Thyroid gland (tissue), 4 donors: ENCODE data around the gene DTX3.

Source experiments
- POLR2A ChIP-seq, 2 donors: fragments of 450-650 bp; IDR thresholded peaks; one replicate each; pipeline ENCODE4 v1.6.1; 2017; ENCODE audit warnings: antibody characterized with exemption in 2 of 2, mild to moderate bottlenecking in 2 of 2, moderate library complexity in 1 of 2
- TF ChIP-seq, protein P1 (sequence below), 6 experiments: fragments of 200-600 bp in 3 of 6; fragments of 450-650 bp in 3 of 6; sonication (generic) in 3 of 6; IDR thresholded peaks; one replicate each; pipeline ENCODE4 v1.5.1; 2016 to 2019; ENCODE audit warnings: antibody characterized with exemption in 6 of 6, mild to moderate bottlenecking in 2 of 6, inconsistent platforms in 1 of 6, moderate library complexity in 1 of 6

DNA sequence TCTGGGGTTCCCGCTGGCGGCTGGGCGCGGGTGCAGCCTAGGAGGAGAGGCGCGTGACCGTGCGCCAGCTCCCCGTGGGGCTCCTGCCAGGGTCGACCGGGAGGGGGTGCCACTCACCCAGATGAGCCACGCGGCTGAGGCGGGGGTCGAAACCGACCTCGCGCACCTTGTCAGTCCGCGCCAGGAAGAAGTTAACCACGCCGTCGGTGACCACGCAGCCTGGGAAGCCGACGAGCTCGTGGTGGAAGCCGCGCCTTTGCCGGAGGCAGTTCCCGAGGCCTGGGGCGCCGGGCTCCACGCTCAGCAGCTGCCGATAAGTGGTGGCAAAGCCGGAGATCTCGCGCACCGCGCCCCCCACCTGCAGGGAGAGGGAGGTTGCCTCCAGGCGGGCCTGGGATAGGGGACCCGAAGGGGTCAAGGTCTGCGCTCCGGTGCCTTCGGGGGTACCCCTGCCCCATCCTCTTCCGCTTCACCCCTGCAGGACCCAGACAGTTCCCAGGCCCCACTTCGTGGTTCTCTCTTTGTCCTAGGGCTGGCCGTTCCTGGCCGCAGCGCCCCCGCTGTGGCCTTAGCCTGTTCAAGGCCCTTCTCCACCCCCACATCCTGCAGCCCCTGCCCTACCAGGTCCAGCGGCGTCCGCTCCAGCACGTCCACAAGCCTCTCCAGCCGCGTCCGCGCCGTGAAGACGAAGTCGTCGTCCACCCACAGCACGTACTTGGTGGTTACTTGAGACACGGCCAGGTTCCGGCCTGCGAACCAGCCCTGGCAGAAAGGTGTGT is 23.1 kb downstream of the DTX3 start:
- TF ChIP-seq, protein P1, sequence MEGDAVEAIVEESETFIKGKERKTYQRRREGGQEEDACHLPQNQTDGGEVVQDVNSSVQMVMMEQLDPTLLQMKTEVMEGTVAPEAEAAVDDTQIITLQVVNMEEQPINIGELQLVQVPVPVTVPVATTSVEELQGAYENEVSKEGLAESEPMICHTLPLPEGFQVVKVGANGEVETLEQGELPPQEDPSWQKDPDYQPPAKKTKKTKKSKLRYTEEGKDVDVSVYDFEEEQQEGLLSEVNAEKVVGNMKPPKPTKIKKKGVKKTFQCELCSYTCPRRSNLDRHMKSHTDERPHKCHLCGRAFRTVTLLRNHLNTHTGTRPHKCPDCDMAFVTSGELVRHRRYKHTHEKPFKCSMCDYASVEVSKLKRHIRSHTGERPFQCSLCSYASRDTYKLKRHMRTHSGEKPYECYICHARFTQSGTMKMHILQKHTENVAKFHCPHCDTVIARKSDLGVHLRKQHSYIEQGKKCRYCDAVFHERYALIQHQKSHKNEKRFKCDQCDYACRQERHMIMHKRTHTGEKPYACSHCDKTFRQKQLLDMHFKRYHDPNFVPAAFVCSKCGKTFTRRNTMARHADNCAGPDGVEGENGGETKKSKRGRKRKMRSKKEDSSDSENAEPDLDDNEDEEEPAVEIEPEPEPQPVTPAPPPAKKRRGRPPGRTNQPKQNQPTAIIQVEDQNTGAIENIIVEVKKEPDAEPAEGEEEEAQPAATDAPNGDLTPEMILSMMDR (IDR thresholded peaks at IDR 0.05): no peak
- TF ChIP-seq POLR2A (IDR thresholded peaks at IDR 0.05): no peak
